ENCODE data around the gene DLGAP3. TPM values are rescaled to one million over a fixed set of nuclear protein-coding genes. Genes with fewer than 3 reads are reported as not detected.

The DLGAP3 gene
- total RNA-seq, 4 donors from 2014 or later = 0.18 to 0.19 TPM; not detected in 2

- WGBS, 2 donors = 43 to 61% methylated on average over 3 of the region's 3 CpGs
- H3K9me3 ChIP-seq = no peaks in the 10 kb centered on the region
- no peak for DNase-seq
- no peaks in the 10 kb centered on the region for H3K36me3 ChIP-seq
- TF ChIP-seq POLR2A (IDR thresholded peaks at IDR 0.05) (no peak), CTCF (IDR thresholded peaks at IDR 0.05) (no peak)
- no peak overlapping the region for H3K4me3 ChIP-seq
- intact Hi-C loops (cut with DNase I) = no loop called here
- H3K4me1 ChIP-seq = no peaks in the 10 kb centered on the region
- no peak overlapping the region for H3K27ac ChIP-seq
- H3K27me3 ChIP-seq = peaks cover 0 to 16% (median 0%) of the 10 kb centered on the region in 4 donors
These were observed 21.1 kb downstream of the DLGAP3 start for GRCh38 chr1:34908369-34908768.

- TF ChIP-seq CTCF (IDR thresholded peaks at IDR 0.05) (no peak), POLR2A (IDR thresholded peaks at IDR 0.05) (no peak)
- no peak for DNase-seq
- WGBS, 2 donors = 59 to 71% methylated on average over 5 of the region's 5 CpGs
- H3K4me1 ChIP-seq = no peaks in the 10 kb centered on the region
- no peak overlapping the region for H3K27ac ChIP-seq
- H3K9me3 ChIP-seq = no peaks in the 10 kb centered on the region
- no peak overlapping the region for H3K4me3 ChIP-seq
- H3K27me3 ChIP-seq = peaks cover 0 to 13% (median 0%) of the 10 kb centered on the region in 4 donors
- H3K36me3 ChIP-seq = no peaks in the 10 kb centered on the region
- intact Hi-C loops (cut with DNase I) = no loop called here
These were observed 21.9 kb downstream of the DLGAP3 start for GRCh38 chr1:34907487-34908090.

- TF ChIP-seq CTCF (IDR thresholded peaks at IDR 0.05) = no peak
- TF ChIP-seq POLR2A (IDR thresholded peaks at IDR 0.05) = no peak
- no peak for DNase-seq
- Histone ChIP-seq H3K4me1 (no peaks in the 10 kb centered on the region), H3K4me3 (no peak overlapping the region), H3K36me3 (no peaks in the 10 kb centered on the region), H3K9me3 (no peaks in the 10 kb centered on the region), H3K27me3 (peaks cover 0 to 19% (median 0%) of the 10 kb centered on the region in 4 donors), H3K27ac (no peak overlapping the region)
- intact Hi-C loops (cut with DNase I) = no loop called here
- WGBS, 2 donors = 39 to 70% methylated on average over 3 to 4 of the region's 4 CpGs
These were observed 22.7 kb downstream of the DLGAP3 start for GRCh38 chr1:34906756-34907155.

GRCh38 chr1:34906222-34906621, 23.2 kb downstream of the DLGAP3 start:
- no peaks in the 10 kb centered on the region for H3K4me1 ChIP-seq
- H3K4me3 ChIP-seq = no peak overlapping the region
- H3K27ac ChIP-seq = no peak overlapping the region
- no peaks in the 10 kb centered on the region for H3K9me3 ChIP-seq
- H3K36me3 ChIP-seq = no peaks in the 10 kb centered on the region
- WGBS, 2 donors = 86 to 100% methylated on average over 1 of the region's 1 CpG
- no peak for TF ChIP-seq POLR2A (IDR thresholded peaks at IDR 0.05)
- no peak for TF ChIP-seq CTCF (IDR thresholded peaks at IDR 0.05)
- peaks cover 0 to 24% (median 0%) of the 10 kb centered on the region in 4 donors for H3K27me3 ChIP-seq
- DNase-seq = no peak
- intact Hi-C loops (cut with DNase I) = no loop called here

GRCh38 chr1:34905098-34905459, 24.4 kb downstream of the DLGAP3 start:
- H3K27me3 ChIP-seq = peaks cover 0 to 33% (median 0%) of the 10 kb centered on the region in 4 donors
- H3K4me1 ChIP-seq = no peaks in the 10 kb centered on the region
- intact Hi-C loops (cut with DNase I) = no loop called here
- no peaks in the 10 kb centered on the region for H3K9me3 ChIP-seq
- H3K27ac ChIP-seq = no peak overlapping the region
- no peak for TF ChIP-seq POLR2A (IDR thresholded peaks at IDR 0.05)
- TF ChIP-seq CTCF (IDR thresholded peaks at IDR 0.05) = no peak
- no peak for DNase-seq
- no peak overlapping the region for H3K4me3 ChIP-seq
- WGBS, 2 donors = 69% methylated on average over 4 of the region's 12 CpGs; no CpG with 5 or more reads in 1 of the 2 donors
- H3K36me3 ChIP-seq = no peaks in the 10 kb centered on the region
